Retinal pigment epithelial cell (primary cell): ENCODE data around the gene CEND1.
"Not testable (repeated sequence)": the region's sequence is repeated elsewhere in the genome, so short reads cannot be mapped to it uniquely, and the experiment has no call there.

Source experiments
- DNase-seq: peaks from one replicate; pipeline ENCODE4 v3.0.0-alpha.2; 2010; ENCODE audit warnings: low read depth
- H3K4me3 ChIP-seq: 2 replicates; pipeline ENCODE4 v1.5.1; 2011; ENCODE audit warnings: mild to moderate bottlenecking, low read length, control low read depth, moderate library complexity
- CTCF ChIP-seq: conservative IDR thresholded peaks from 2 replicates; pipeline ENCODE4 v1.5.1; 2011; ENCODE audit warnings: low read depth, low read length, control low read depth, inconsistent platforms

The CEND1 gene

GRCh38 chr11:748007-748359 lies 41.9 kb downstream of the CEND1 start:
- TF ChIP-seq CTCF, result no peak
- DNase-seq, result no peak
- H3K4me3 ChIP-seq, result peak overlapping the region; percentile 62

GRCh38 chr11:747158-748006 lies 42.5 kb downstream of the CEND1 start, which contains the start of gene TALDO1:
Gene TALDO1 (plus strand): TSS chr11:747464. CDS start chr11:747482, 18 bp downstream.
- no peak for TF ChIP-seq CTCF
- H3K4me3 ChIP-seq, result peak within 1 kb of the TSS; percentile 62
- peak; percentile 50 for DNase-seq

- DNase-seq, result no peak
- TF ChIP-seq CTCF, result no peak
- peak overlapping the region; percentile 57 for H3K4me3 ChIP-seq
These were observed 43.4 kb downstream of the CEND1 start for GRCh38 chr11:746289-747157.

- no peak for DNase-seq
- TF ChIP-seq CTCF, result no peak
- H3K4me3 ChIP-seq, result no peak overlapping the region
These were observed 44.5 kb downstream of the CEND1 start for GRCh38 chr11:745428-745827.

GRCh38 chr11:742571-743201 lies 47.2 kb downstream of the CEND1 start:
- no peak overlapping the region for H3K4me3 ChIP-seq

GRCh38 chr11:742156-742546 lies 47.7 kb downstream of the CEND1 start:
- DNase-seq, result no peak
- TF ChIP-seq CTCF, result no peak
- no peak overlapping the region for H3K4me3 ChIP-seq

More at GRCh38 chr11:742571-743201, 47.2 kb downstream of the CEND1 start:
- no peak for TF ChIP-seq CTCF
- no peak for DNase-seq

GRCh38 chr11:737899-738298 lies 52.0 kb downstream of the CEND1 start:
- H3K4me3 ChIP-seq, DNase-seq: not testable (repeated sequence)
